Measurements from ENCODE around the gene KIRREL2.

GRCh38 chr19:35852029-35852780 lies 4.5 kb upstream of the KIRREL2 start, which contains the start of gene NPHS1:
- TF ChIP-seq REST (IDR thresholded peaks at IDR 0.05; ENCODE audit: insufficient read depth in 1 of 2, low read depth in 2 of 2, low read length in 1 of 2) = no peak
- no peak for TF ChIP-seq CTCF (IDR thresholded peaks at IDR 0.05)
- TF ChIP-seq TCF7L2 (IDR thresholded peaks at IDR 0.05; ENCODE audit: low read depth, low read length) = no peak
